GM12891 (cell line): ENCODE data around the gene ZNF346.

Experiments used
- POLR2A ChIP-seq: IDR thresholded peaks from 2 replicates; pipeline ENCODE4 v1.6.1; 2011; ENCODE audit warnings: low read depth, low read length, control low read depth
- POLR2AphosphoS5 ChIP-seq: IDR thresholded peaks from 2 replicates; pipeline ENCODE4 v1.6.1; 2011; ENCODE audit warnings: low read depth, low read length, control low read depth

- TF ChIP-seq POLR2A (no peak), POLR2AphosphoS5 (no peak)
Observed at GRCh38 chr5:177089825-177090641, 67.5 kb downstream of the ZNF346 start.
